Activated naive CD4-positive, alpha-beta T cell treated with anti-CD3 and anti-CD28 coated beads, Interleukin-2, amount 50 U/mL, for 16 hours (primary cell): ENCODE results near the gene TNFRSF6B.

ENCODE experiments used
- DNase-seq: peaks from one replicate; pipeline ENCODE4 v3.0.0-alpha.2; 2020

TNFRSF6B gene

DNA sequence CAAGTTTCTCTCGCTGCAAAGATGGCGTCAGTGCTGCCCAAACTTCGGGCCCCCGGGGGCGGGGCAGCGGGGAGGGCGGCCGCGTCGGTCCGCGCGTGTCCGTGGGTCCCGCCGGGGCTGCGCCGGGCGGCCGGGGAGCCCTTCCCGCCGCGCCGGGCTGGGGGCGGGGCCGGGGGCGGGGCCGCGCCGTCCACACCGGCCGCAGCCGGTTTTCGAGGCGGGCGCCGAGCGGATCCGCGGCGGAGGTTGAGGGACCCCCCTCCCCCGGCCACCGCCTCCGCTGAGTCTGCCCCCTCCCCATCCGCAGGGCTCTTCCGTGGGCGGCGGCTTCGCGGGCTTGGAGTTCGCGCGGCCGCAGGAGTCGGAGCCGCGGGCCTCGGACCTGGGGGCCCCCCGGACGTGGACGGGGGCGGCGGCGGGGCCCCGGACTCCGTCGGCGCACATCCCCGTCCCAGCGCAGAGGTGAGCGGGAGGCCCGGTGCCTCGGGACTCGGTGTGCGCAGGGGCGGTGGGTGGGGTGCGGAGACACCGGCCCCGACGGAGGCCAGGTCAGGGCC lies 43.7 kb downstream of the TNFRSF6B start:
- DNase-seq: no peak

DNA sequence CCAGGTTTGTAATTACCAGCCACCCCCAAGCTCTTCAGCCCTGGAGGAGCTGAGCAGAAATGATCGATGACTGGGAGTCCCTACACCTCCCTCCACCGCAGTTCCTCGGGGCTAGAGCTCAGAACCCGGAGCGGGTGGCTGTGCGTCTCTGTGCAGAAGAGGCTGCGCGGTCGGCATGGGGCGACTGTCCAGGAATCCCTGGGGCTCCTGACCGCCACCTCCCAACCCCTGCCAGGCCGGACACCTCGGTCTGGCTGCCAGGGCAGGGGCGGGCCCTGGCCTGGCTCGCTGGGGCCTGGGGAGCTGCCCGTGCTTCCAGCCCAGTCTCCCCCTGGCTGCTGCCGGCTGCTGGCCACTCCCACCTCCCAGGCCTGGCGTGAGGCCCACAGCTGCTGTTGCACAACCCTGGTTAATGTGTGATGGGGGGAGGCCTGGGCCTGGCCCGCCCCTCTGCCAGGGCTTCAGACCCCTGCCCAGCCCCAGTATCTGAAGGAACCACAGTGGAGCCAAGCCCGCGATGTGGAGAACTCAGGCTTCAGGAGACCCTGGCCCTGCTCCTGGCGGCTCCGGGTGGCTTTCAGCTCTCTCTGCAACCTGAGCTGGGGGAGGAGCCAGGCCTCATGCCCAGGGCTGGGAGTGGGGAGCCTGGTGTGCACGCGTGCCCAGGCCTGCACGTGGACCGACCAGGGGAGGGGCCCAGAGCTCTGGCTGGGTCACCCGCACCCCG lies 44.3 kb downstream of the TNFRSF6B start:
- no peak for DNase-seq

DNA sequence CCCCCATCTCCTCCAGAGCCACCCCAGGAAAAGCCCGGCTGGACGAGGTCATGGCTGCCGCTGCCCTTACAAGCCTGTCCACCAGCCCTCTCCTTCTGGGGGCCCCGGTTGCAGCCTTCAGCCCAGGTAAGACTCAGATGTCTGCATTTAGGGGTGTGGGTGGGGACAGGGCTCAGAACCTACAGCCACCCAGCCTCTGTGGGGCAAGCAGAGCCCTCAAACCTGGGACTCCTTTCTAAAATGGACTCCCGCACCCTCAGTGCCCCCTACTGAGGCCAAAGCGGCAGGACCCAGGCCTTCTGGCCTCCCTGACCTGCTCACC lies 44.9 kb downstream of the TNFRSF6B start:
- no peak for DNase-seq

DNA sequence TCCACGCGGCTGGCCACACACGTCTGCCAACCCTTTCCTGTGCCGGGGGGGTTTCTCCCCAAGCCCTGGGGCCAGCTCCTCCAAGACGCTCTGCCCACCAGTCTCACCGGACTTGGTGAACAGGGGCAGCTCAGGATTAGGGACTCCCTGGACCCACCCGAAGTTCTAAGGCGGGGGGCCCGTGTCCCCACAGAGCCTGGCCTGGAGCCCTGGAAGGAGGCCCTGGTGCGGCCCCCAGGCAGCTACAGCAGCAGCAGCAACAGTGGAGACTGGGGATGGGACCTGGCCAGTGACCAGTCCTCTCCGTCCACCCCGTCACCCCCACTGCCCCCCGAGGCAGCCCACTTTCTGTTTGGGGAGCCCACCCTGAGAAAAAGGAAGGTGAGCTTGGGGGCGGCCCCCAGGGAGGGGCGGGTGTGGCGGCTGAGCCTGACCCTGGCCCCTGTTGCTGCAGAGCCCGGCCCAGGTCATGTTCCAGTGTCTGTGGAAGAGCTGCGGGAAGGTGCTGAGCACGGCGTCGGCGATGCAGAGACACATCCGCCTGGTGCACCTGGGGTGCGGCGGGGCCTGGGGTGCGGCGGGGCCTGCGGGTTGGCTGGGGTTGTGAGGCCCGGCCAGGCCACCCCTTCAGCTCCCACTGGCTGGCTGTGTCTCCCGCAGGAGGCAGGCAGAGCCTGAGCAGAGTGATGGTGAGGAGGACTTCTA lies 45.4 kb downstream of the TNFRSF6B start:
- DNase-seq: no peak

DNA sequence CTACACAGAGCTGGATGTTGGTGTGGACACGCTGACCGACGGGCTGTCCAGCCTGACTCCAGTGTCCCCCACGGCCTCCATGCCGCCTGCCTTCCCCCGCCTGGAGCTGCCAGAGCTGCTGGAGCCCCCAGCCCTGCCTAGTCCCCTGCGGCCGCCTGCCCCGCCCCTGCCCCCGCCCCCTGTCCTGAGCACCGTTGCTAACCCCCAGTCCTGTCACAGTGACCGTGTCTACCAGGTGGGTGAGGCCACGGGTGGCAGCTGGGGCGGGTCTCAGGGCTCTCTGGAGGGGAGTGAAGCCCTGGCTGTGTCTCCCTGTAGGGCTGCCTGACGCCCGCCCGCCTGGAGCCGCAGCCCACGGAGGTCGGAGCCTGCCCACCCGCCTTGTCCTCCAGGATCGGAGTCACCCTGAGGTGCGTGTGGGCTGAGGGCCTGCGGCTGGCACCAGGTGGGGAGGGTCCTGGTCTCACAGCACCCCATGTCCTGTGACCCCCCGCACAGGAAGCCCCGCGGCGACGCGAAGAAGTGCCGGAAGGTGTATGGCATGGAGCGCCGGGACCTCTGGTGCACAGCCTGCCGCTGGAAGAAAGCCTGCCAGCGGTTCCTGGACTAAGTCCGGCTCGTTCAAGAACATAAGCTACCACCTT lies 46.1 kb downstream of the TNFRSF6B start:
- no peak for DNase-seq

DNA sequence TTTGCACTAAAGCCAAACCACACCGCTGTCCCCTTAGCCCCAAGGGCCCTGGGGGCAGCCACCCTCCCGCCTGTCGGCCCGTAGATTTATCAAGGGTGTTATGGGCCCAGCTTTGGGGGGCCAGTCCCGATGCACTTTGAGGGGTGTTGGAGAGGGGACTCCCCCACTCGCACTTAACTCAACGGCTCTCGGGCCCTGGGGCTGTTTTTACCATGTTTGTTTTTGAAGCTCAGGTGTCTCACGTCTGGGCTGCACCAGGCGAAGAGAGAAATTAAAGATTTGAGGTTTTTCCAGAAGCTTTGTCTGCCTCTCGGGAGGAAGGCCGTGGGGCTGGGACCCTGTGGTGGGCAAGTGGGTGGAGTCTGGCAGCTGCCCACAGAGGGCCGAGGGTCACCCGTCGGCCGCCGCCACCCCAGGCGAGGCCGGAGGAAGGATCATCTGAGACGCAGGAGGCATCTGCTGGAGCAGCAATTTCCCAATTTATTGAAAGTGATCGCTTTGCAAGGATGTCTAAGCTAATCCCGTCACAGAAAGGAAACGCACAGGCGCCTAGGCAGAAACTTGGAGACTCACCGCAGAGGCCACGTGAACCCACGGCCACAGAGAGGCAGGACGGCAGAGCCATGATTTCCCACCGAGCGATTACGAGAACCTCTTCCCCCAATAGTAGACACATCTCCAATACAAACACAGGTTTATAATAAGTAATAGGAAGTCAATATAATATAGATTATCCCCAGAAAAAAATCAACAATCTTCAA lies 46.9 kb downstream of the TNFRSF6B start:
- DNase-seq: no peak

DNA sequence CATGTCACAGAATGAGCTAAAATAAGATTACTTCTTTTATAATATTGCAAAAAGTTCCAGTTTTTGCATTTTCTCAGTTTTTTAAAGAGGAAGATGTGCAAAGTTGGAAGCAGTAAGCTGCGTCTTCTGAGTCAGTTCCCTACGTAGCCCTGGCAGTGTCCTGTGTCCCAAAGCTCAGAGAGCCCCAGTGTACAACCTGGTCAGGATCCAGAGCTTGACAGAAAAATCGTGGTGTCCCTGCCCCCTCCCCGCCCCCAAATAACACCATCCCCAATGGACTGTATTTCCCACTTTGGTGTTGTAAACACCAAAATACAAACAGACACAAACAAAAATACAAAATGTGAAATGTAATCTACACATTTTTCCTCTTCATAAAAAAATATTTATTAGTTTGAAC lies 47.7 kb downstream of the TNFRSF6B start:
- no peak for DNase-seq

DNA sequence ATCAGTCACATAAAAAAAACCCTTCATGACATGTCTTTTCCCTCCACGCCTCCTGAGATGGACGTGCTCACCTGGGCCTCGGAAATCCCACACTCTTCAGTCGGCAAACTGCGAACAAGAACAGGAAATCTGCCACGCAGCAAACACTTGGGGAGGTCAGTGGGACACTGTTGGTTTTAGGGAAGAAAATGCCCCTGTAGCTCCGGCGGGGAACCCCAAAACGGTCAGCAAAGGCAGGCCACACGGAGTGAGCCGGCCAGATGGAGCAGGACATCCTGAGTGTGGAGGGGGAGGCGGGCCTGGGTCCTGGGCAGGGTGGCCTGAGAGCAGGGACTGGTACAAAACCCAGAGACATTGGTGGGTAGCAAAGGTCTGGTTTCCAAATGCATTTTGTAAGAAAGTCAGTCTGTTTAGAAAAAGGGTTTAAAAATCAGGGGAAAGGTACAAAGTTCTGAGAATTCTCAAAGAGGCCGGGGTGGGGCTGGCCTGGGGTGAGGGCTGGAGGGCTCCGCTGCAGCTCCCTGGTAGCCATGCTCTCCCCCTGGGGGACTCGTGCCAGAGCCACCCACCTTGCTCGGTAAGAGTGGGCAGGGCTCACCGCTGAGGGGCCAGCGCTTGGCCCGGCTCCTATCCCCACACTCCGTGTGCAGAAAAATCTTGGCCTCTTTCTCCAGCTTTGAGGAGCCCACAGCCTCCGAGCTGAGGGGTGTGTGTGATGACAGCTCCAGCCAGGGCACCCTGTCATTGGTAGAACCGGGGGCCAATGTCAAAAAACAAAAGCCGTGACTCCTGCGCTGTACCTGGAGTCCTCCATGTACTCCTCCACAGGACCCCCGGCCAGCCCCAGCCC lies 48.3 kb downstream of the TNFRSF6B start:
- DNase-seq: no peak

DNA sequence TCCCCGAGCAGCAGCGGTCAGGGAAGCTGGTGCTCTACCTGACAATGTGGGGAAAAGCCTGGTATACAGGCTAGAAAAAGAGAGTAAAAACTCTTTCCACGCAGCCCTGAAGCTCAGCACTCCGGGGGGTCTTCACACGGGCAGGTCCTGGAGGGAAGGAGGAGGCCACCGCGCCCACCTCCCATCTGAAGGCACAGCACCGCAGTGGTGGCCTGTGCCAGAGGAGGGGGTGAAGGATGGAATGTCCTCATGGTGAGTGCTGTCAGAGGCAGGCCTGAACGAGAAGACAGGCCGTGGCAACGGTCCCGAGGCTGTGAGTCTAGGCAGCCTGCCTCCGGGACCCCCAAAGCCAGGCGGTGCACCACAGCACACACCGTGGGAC lies 49.0 kb downstream of the TNFRSF6B start:
- DNase-seq: no peak

DNA sequence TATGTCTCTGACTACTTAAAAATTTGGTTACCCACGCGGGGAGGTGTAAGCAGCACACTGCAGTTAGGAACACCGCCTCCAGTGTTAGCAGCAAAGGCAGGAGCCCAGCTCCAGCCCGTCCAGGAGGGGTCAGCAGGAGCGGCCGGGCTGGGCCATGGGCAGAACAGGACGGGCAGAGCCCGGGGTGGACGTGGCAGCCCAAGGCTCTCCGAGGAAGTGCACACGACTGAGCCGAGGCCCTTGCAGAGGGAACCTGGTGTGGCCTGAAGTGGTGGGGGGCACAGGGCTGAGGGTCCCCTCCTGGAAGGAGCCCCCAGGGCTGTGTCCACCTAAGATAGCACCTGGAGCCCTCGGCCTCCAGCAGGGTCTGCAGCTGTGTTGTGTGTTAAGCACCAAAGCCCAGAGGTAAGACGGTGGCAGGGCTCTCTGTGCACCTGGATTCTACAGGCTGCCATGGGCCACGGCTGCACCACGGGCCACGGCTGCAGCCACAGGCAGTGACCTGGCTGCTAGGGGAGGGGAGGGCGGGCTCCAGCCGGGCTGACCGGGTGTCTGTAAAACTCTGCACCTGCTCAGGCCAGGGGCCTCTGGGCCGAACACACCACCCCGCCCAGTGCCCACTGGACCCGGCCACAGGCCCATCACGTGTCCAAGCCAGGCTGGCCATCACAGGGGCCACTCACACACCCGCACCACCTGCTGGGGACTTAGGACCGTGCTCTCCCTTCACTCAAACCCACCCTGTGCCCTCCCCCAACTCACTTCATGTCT lies 49.7 kb downstream of the TNFRSF6B start:
- no peak for DNase-seq

DNA sequence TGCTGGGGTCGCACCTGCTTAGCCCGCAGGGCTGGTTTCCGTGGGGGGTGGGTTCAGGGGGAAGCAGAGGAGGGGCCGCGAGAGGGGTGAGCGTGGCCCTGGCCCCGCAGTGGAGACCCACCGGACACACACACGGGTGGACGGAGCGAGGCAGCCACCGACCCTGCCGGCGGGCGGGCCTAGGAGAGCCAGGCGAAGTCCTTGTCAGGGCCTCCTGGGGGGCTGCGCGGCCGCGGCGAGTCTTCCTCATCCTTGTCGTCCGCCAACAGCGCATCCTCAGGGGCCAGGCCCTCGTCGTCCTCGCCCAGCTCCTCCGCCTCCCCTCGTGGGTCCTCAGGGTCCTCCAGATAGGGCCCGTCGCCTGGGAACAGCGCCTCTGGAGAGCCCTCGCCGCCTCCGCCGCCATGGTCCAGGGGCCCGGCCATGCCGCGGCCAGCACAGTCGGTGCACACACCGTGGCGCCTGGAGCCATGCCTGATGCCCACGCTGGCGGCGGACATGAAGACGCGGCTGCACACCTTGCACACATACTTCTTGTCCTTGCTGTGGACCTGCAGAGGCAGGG lies 50.4 kb downstream of the TNFRSF6B start:
- no peak for DNase-seq

DNA sequence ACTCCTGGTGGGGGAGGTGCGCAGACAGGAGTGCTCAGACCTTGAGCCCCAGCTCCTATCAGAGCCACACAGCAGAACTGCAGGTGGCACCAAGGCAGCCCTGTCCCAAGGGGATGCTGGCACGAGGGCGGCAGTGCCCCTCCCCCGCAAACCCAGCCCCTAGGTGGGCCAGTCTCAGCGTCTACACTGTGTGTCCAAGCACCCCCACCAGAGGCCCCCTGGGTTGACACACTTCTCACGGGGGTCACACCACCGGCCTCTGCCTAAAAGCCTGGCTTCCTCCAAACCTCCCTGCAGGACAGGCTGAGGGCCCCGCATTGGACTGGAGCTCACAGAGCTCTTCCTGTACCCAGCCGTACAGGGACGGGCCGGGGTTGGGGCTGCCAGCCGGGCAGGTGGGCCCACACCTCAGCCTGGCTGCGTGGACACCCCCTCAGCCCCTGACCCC lies 51.2 kb downstream of the TNFRSF6B start:
- DNase-seq: no peak
